ENCODE results near the gene RAD51B.

RAD51B gene

DNA sequence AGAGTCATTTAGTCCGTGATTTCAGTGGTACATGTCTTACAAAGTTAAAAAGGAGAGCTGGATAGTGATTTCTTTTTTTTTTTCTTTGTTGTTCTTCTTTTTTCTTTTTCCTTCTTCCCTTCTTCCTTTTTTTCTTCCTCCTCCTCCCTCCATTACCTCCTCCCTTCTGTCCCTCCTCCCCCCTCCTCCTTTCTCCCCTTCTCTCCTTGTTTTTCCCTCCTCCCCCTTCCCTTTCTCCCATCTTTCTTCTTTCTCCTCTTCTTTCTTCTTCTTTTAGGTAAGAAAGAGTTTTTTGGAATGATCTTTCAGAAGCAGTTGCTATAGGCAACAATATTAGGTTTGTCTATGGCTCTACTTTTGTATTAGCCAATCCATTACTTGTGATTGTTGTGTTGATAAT lies 368.6 kb downstream of the RAD51B start:
- H3K4me3 Mint-ChIP-seq, result no peak overlapping the region
- peak overlapping the region in 2 of 3 experiments; percentile 30 to 65 for H3K27ac Mint-ChIP-seq
- H3K36me3 Mint-ChIP-seq (ENCODE audit: low read depth), result no peaks in the 10 kb centered on the region
- TF ChIP-seq, protein P1, sequence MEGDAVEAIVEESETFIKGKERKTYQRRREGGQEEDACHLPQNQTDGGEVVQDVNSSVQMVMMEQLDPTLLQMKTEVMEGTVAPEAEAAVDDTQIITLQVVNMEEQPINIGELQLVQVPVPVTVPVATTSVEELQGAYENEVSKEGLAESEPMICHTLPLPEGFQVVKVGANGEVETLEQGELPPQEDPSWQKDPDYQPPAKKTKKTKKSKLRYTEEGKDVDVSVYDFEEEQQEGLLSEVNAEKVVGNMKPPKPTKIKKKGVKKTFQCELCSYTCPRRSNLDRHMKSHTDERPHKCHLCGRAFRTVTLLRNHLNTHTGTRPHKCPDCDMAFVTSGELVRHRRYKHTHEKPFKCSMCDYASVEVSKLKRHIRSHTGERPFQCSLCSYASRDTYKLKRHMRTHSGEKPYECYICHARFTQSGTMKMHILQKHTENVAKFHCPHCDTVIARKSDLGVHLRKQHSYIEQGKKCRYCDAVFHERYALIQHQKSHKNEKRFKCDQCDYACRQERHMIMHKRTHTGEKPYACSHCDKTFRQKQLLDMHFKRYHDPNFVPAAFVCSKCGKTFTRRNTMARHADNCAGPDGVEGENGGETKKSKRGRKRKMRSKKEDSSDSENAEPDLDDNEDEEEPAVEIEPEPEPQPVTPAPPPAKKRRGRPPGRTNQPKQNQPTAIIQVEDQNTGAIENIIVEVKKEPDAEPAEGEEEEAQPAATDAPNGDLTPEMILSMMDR (IDR thresholded peaks at IDR 0.05; ENCODE audit: unreplicated experiment in 3 of 3), result no peak
- H3K27me3 Mint-ChIP-seq (ENCODE audit: low read depth), result no peaks in the 10 kb centered on the region
- H3K4me1 Mint-ChIP-seq, result peaks cover 29% of the 10 kb centered on the region
- H3K9me3 Mint-ChIP-seq, result no peaks in the 10 kb centered on the region

DNA sequence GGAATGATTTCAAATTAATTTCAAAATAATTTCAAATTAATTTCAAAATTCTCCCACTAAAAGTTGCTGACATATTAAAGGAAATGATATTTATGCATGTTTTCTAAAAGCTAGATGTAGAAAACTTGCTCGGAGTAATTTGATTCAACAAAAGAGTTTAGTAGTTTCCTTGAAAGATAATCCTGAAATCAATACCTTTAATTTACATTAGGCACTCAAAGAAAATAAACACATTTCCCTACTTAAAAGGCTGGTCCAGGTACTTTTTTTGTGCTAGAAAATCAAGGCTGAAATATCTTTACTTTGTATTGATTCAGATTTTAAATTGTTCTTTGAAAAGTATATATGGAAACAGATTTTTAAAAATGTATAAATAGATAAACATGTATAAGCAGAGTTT lies 370.5 kb downstream of the RAD51B start:
- Mint-ChIP-seq H3K27me3 (ENCODE audit: low read depth) (no peaks in the 10 kb centered on the region), H3K36me3 (ENCODE audit: low read depth) (no peaks in the 10 kb centered on the region), H3K27ac (peak overlapping the region in 2 of 3 experiments; percentile 90 to 92), H3K4me3 (no peak overlapping the region), H3K9me3 (no peaks in the 10 kb centered on the region), H3K4me1 (peaks cover 48% of the 10 kb centered on the region)
- TF ChIP-seq, protein P1 (IDR thresholded peaks at IDR 0.05; ENCODE audit: unreplicated experiment in 3 of 3), result no peak

DNA sequence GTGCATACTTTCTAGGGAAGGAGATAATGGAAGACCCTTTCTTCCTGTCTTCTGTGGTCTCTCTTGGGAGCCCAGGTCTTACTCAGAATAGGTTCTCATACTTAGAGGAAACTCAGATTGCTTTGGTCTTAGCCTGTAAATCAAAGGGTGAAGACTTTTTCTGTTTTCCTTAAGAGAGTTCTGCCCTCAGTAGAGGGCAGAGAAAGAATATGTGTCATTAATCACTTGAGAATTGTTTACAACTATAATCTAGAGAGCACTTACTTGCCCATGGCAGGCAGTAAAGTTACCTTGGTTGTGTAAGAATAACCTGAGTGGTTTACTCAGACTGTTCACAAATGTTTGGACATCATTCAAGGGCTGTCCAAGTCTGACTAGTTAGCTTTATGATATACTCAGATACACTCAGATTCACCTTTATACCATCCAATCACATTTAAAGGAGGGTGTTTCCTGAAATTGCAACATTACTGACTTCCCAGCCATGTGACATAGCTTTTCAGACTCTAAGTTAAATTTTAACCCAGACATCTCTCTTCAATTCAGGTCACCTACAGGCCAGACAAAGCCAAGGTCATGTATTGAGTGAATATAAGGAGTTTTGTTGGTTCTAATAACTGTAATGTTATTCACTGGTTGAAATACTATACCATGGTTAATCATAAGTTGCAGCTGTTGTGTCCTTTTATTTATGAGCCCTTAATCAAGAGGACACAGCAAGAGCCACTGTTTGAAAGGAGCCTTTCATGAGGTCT lies 372.2 kb downstream of the RAD51B start:
- no peaks in the 10 kb centered on the region for H3K27me3 Mint-ChIP-seq (ENCODE audit: low read depth)
- H3K4me3 Mint-ChIP-seq, result no peak overlapping the region
- no peaks in the 10 kb centered on the region for H3K9me3 Mint-ChIP-seq
- peaks cover 60% of the 10 kb centered on the region for H3K4me1 Mint-ChIP-seq
- TF ChIP-seq, protein P1 (IDR thresholded peaks at IDR 0.05; ENCODE audit: unreplicated experiment in 3 of 3), result no peak
- peak overlapping the region; percentile 90 to 93 (median 92) for H3K27ac Mint-ChIP-seq
- H3K36me3 Mint-ChIP-seq (ENCODE audit: low read depth), result no peaks in the 10 kb centered on the region

DNA sequence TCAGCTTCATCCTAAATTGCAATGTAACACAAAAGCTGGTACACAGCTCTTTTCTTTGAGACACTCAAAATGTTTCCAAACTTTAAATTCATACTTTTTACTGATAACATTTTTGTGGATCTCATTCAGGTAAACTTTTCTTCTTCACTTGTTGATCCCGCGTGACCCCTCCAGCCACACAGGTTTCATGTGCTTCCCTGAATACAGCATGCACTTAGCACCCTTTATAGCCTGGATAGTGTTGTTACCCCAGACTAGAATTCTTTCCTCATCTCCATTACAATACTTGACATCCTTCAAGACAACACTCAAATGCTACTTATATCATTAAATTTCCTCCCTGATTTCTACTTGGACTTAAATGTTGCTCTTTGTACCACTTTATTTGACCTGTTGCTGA lies 373.4 kb downstream of the RAD51B start:
- Mint-ChIP-seq H3K4me3 (peak overlapping the region in 1 of 3 experiments; percentile 27), H3K27me3 (ENCODE audit: low read depth) (no peaks in the 10 kb centered on the region), H3K4me1 (peaks cover 70% of the 10 kb centered on the region), H3K9me3 (no peaks in the 10 kb centered on the region), H3K36me3 (ENCODE audit: low read depth) (no peaks in the 10 kb centered on the region), H3K27ac (peak overlapping the region; percentile 90 to 93 (median 92))
- TF ChIP-seq, protein P1 (IDR thresholded peaks at IDR 0.05; ENCODE audit: unreplicated experiment in 3 of 3), result no peak

DNA sequence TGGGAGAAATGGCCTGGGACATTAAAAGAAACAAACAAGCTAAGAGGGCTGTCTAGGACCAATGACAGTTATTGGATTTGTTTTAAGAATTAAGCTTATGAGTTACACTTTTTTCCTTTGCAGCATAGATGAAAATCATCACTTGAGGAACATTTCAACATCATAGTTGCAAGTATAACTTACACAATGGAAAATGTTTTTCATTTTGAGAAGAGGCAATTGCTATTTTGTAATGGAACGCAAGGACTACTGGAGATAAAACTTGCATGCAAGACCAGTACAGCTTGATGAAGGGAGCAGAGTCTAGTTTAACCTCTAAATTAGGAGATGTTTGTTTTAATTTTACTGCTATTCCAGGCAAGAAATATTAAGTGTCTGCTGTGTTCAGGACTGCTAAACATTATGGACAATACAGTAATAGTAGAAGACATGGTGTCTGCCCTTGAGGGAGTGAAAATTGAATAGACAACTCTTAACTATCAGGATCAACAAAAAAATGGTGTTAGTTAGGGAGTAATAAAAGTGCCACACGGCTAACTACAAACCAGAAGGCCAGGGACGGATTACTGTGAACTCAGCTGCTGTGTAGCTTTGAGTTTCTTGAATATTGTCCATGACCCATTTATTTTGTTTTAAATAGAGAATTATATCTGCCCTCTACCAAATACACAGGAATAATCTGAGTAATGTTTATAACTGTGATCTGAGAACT lies 374.5 kb downstream of the RAD51B start:
- H3K4me1 Mint-ChIP-seq, result peaks cover 78% of the 10 kb centered on the region
- peak overlapping the region; percentile 90 to 93 (median 92) for H3K27ac Mint-ChIP-seq
- no peaks in the 10 kb centered on the region for H3K36me3 Mint-ChIP-seq (ENCODE audit: low read depth)
- H3K4me3 Mint-ChIP-seq, result no peak overlapping the region
- TF ChIP-seq, protein P1 (IDR thresholded peaks at IDR 0.05; ENCODE audit: unreplicated experiment in 3 of 3), result no peak
- no peaks in the 10 kb centered on the region for H3K9me3 Mint-ChIP-seq
- H3K27me3 Mint-ChIP-seq (ENCODE audit: low read depth), result no peaks in the 10 kb centered on the region

All from nephron (organoid).